GM12801 (cell line): ENCODE data around the gene NADK.

Source experiments
- CTCF ChIP-seq: IDR thresholded peaks from one replicate; pipeline ENCODE4 v1.5.1; 2011; ENCODE audit warnings: control low read depth; ENCODE audit not compliant: insufficient read length; ENCODE audit errors: extremely low read depth

Gene NADK

GRCh38 chr1:1759456-1760344 lies 18.6 kb downstream of the NADK start:
- no peak for TF ChIP-seq CTCF

DNA sequence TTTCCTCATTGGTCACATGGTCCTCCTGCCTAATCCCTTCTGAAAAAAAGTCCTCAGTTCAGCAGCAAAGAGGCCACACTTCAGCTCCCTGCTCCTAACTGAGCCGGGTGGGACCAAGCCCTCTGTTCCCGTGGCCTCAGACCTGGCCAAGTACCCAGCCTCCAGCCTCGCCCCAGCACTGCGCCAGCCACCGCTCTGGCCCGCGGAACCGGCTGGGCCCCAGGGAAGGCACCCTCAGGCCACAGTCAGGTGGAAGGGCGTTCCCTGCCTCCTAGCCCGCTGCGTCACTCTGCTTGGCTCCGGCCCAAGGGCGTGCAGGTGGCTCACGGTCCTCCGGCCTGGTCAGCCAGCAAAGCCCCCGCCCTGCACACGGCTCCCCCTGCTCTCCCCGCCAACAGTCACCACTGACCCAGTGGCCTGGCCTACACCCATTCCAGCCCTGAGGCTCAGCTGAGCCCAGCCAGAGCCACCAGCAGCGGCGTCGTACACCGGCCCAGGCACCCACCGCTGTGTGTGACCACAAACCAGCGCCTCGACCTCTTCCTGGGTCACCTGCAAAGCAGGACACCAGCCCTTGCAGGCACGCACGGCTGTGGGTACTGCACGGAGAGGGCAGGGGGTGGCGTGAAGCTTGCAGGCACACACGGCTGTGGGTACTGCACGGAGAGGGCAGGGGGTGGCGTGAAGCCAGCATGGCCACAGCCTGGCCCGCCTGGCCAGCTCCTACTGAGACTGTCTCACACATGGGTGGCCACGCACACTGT lies 19.4 kb downstream of the NADK start:
- no peak for TF ChIP-seq CTCF

DNA sequence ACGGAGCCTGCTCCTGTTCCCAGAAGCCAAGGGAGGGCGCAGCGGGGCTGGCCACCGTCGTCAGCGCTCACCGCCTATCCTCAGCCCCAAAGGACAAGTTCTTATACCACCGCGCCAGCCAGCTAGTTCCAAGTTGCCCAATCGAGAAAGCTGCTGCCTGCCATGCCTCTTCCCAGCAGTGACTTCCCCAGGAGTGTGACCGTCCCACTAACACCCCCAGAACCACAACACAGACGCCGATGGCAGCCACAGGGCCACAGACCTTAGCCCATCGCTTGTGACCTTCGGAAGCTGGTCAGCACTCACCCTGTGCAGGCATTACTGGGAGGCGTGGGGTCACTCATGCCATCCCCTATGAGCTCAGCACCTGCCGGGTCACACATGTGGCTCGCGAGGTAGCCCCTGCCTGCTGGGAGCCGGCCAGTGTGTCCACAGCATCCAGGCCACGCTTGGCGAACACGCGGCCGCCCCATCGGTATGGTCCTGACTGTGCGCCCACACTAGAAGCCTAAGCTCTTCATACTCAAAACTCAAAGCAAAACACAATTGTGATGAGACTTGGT lies 20.1 kb downstream of the NADK start:
- no peak for TF ChIP-seq CTCF

DNA sequence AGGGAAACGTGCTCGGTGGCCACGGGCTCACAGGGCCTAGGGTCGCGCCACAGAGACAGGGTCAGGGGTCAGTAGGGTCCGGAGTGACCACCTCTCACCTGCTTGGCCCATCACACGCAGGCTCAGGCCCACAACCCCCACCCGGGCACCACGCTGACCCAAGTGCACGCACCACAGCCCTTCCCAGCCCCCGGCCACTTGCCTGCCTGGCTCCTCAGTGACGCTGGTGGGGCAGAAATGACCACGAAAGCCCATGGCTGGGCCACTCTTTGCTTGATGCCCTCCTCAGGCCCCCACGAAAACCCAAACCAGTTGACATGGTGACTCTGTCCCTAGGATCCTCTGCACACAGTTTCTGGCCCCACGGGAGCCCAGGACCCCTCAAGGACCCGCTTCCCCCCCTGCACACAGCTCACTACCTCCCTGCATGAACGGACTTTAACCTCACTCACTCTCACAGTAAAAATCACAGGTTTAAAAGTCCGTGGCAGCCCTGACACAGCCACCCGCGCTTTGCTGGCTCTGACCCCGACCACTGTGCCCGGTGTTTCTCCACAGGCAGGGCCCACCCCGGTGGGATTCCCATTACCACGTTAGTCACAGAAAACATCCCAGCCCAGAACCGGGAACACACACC lies 20.7 kb downstream of the NADK start:
- no peak for TF ChIP-seq CTCF

DNA sequence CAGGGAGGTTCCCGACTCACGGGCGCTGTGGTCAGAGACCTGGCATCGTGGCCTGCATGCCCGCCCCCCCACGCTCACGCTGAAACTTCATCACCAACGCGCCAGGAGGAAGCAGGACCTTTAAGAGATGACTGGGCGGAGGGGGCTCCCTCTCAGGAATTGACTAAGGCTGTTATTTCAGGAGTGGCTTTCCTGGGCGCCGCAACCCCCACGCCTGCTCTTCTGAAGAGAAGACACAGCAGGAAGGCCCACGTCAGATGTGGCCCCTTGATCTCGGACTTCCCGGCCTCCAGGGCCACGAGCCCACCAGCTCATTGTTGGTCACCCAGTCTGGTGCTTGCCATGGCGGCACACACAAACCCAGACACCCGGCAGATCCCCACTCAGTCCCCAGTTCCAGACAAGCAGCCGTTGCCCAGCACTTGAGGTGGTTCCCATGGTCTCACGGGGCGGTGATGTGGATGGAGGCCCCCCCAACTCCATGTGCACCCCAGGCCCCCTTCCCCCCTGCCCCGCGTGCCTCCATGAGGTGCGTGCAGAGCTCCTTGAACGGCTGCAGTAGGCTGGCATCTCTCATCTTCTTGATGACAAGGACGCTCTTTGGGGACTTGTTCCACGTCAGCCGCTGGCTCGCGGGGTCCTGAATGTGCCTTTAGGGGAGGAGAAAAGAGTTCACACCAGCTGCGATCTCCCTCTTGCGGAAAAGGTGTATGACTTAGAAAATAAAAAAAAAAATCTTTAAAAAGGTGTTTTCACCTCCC lies 21.4 kb downstream of the NADK start:
- TF ChIP-seq CTCF, result no peak

GRCh38 chr1:1755852-1756251 lies 22.4 kb downstream of the NADK start:
- TF ChIP-seq CTCF, result no peak

GRCh38 chr1:1755426-1755825 lies 22.8 kb downstream of the NADK start:
- TF ChIP-seq CTCF, result no peak
